B cell (primary cell): ENCODE measurements around the gene MAGI2. TPM values are rescaled to one million over a fixed set of nuclear protein-coding genes. Genes with fewer than 3 reads are reported as not detected.

Experiments used
- ATAC-seq: fragments of 200-7000 bp; cut with Tn5 transposase; one replicate; pipeline ENCODE4 v1.10.0; 2021; ENCODE audit warnings: low read depth, mild to moderate bottlenecking, moderate number of reproducible peaks, moderate library complexity
- CTCF ChIA-PET: fragments of 350-600 bp; sonication (Branson Sonifier 250); formaldehyde crosslinking; loops from one replicate; lab custom pipeline; 2021; ENCODE audit warnings: antibody characterized with exemption, inconsistent platforms; lab: Charles Lee
- POLR2A ChIA-PET: fragments of 350-600 bp; sonication (Branson Sonifier 250); formaldehyde crosslinking; loops from one replicate; lab custom pipeline; 2021; ENCODE audit warnings: antibody characterized with exemption; lab: Charles Lee
- DNase-seq: peaks from one replicate; pipeline ENCODE4 v3.0.0; 2013
- H2AFZ ChIP-seq: 2 replicates; pipeline ENCODE4 v1.6.1; 2012; ENCODE audit warnings: mild to moderate bottlenecking, low read depth, low read length; ENCODE audit not compliant: insufficient read depth, poor library complexity, severe bottlenecking
- H3K27ac ChIP-seq, 2 donors: 1 replicate in 1 of 2; 2 replicates in 1 of 2; pipeline ENCODE4 v1.5.1; 2012 to 2013; ENCODE audit warnings: low read length in 2 of 2, mild to moderate bottlenecking in 2 of 2, moderate library complexity in 1 of 2
- H3K27me3 ChIP-seq, 4 experiments: fragments of 200-600 bp in 1 of 4; sonication (generic) in 1 of 4; replicated peaks in 1 of 4; 1 replicate in 2 of 4; 2 replicates in 2 of 4; pipeline versions ENCODE4 v1.6.1 to v1.7.0; 2013 to 2016; ENCODE audit warnings: low read length in 3 of 4, mild to moderate bottlenecking in 2 of 4, mixed read lengths in 1 of 4, moderate library complexity in 1 of 4; ENCODE audit not compliant: insufficient read depth in 4 of 4, control insufficient read depth in 3 of 4; ENCODE audit errors: control extremely low read depth in 1 of 4
- H3K36me3 ChIP-seq, 2 experiments: replicated peaks in 1 of 2; 1 replicate in 1 of 2; 2 replicates in 1 of 2; pipeline versions ENCODE4 v1.6.1 to v1.7.1; 2013; ENCODE audit warnings: low read length in 1 of 2; ENCODE audit not compliant: insufficient read depth in 2 of 2, control insufficient read depth in 1 of 2; ENCODE audit errors: control extremely low read depth in 1 of 2, extremely low read depth in 1 of 2
- H3K4me1 ChIP-seq, 2 donors: fragments of 200-600 bp in 1 of 2; sonication (generic) in 1 of 2; 1 replicate in 1 of 2; 2 replicates in 1 of 2; pipeline versions ENCODE4 v1.5.1 to v1.6.1; 2013 to 2017; ENCODE audit warnings: low read length in 2 of 2; ENCODE audit not compliant: control insufficient read depth in 2 of 2, insufficient read depth in 2 of 2
- H3K4me2 ChIP-seq: replicated peaks from 2 replicates; pipeline ENCODE3; 2012; ENCODE audit warnings: mild to moderate bottlenecking, low read depth, low read length; ENCODE audit not compliant: poor library complexity, severe bottlenecking
- H3K4me3 ChIP-seq, 5 experiments: fragments of 200-600 bp in 1 of 5; sonication (generic) in 1 of 5; 1 replicate in 3 of 5; 2 replicates in 2 of 5; pipeline versions ENCODE4 v1.5.1 to v1.7.0; 2011 to 2016; ENCODE audit warnings: low read length in 4 of 5, mild to moderate bottlenecking in 4 of 5, low read depth in 2 of 5, control low read depth in 1 of 5, moderate library complexity in 1 of 5; ENCODE audit not compliant: insufficient read depth in 1 of 5; ENCODE audit errors: control extremely low read depth in 1 of 5, extremely low read depth in 1 of 5
- H3K79me2 ChIP-seq: fragments of 200-600 bp; sonication (generic); one replicate; pipeline ENCODE4 v1.6.0; 2016; ENCODE audit warnings: low read length; ENCODE audit not compliant: control insufficient read depth, insufficient read depth
- H3K9ac ChIP-seq: fragments of 200-600 bp; sonication (generic); 2 replicates; pipeline ENCODE4 v1.6.1; 2017; ENCODE audit warnings: mild to moderate bottlenecking, low read length, moderate library complexity
- H3K9me3 ChIP-seq, 3 donors: one replicate each; pipeline versions ENCODE4 v1.6.1 to v1.7.1; 2013; ENCODE audit warnings: low read length in 2 of 3; ENCODE audit not compliant: control insufficient read depth in 2 of 3, insufficient read depth in 1 of 3; ENCODE audit errors: control extremely low read depth in 1 of 3
- H4K20me1 ChIP-seq: 2 replicates; pipeline ENCODE4 v1.6.0; 2012; ENCODE audit warnings: mild to moderate bottlenecking, low read length; ENCODE audit not compliant: insufficient read depth, control insufficient read depth, poor library complexity, severe bottlenecking
- H3K27ac Mint-ChIP-seq: one replicate; pipeline ENCODE4 v1.8.0; 2021; ENCODE audit warnings: mixed read lengths
- H3K27me3 Mint-ChIP-seq: one replicate; pipeline ENCODE4 v1.8.0; 2021; ENCODE audit warnings: mixed read lengths
- H3K4me1 Mint-ChIP-seq: one replicate; pipeline ENCODE4 v1.8.0; 2021; ENCODE audit warnings: mixed read lengths
- H3K4me3 Mint-ChIP-seq: one replicate; pipeline ENCODE4 v1.8.0; 2021; ENCODE audit warnings: mixed read lengths
- H3K9me3 Mint-ChIP-seq: one replicate; pipeline ENCODE4 v1.8.0; 2022; ENCODE audit warnings: mixed read lengths; ENCODE audit not compliant: insufficient read depth
- CTCF ChIP-seq: fragments of 200-600 bp; IDR thresholded peaks from one replicate; pipeline ENCODE4 v1.8.0; 2022; ENCODE audit warnings: antibody characterized with exemption, mild to moderate bottlenecking
- EZH2 ChIP-seq: IDR thresholded peaks from 2 replicates; pipeline ENCODE4 v1.6.1; 2012; ENCODE audit warnings: borderline replicate concordance, low read depth, mild to moderate bottlenecking, moderate library complexity, low read length; ENCODE audit not compliant: insufficient read depth, poor library complexity, severe bottlenecking
- WGBS: methylation state at CpG from one replicate; pipeline ENCODE4 v1.1.5; 2013; ENCODE audit warnings: missing lambda C conversion rate; ENCODE audit not compliant: insufficient coverage; 5-methylcytosine and 5-hydroxymethylcytosine counted together
- intact Hi-C: fragments of 100-400 bp; cut with micrococcal nuclease; formaldehyde crosslinking; loops from one replicate; pipeline ENCODE4 v1.10.0; 2022
- polyA plus RNA-seq: library from polyadenylated mRNA; depleted of rRNA; stranded (reverse); fragments of >200 nt; gene quantifications from 2 replicates; pipeline ENCODE4 v1.2.3, GENCODE V29; 2012
- total RNA-seq, 2 donors: library from RNA; stranded (reverse); fragments of 120-200 nt in 1 of 2; gene quantifications; 1 replicate in 1 of 2; 2 replicates in 1 of 2; pipeline versions ENCODE4 v1.2.3 to v1.2.4, GENCODE V29; 2013 to 2022

MAGI2 gene
- total and polyA plus RNA-seq, 2 donors (not counting 1 experiment from before 2014, with no cell fraction given), result 0.16 to 0.64 TPM

- Histone ChIP-seq H3K4me2 (no peak overlapping the region), H3K4me1 (no peaks in the 10 kb centered on the region), H3K9me3 (no peaks in the 10 kb centered on the region), H3K27ac (no peak overlapping the region), H3K36me3 (no peaks in the 10 kb centered on the region), H3K4me3 (no peak overlapping the region), H3K27me3 (no peaks in the 10 kb centered on the region), H4K20me1 (no peaks in the 10 kb centered on the region), H3K9ac (no peak overlapping the region), H3K79me2 (no peaks in the 10 kb centered on the region), H2AFZ (no peak overlapping the region)
- Mint-ChIP-seq H3K9me3 (peaks cover 3% of the 10 kb centered on the region), H3K27ac (no peak overlapping the region), H3K27me3 (no peaks in the 10 kb centered on the region), H3K4me3 (no peak overlapping the region), H3K4me1 (no peaks in the 10 kb centered on the region)
- ChIA-PET POLR2A (no interaction called here), CTCF (no interaction called here)
- intact Hi-C loops, result no loop called here
- WGBS, result 17% methylated on average over 1 of the region's 5 CpGs
- DNase-seq, result no peak
- TF ChIP-seq EZH2 (no peak), CTCF (no peak)
- ATAC-seq, result no peak
These were observed 929.5 kb downstream of the MAGI2 start for GRCh38 chr7:78523930-78524329.

- no peaks in the 10 kb centered on the region for H3K79me2 ChIP-seq
- ChIA-PET CTCF (no interaction called here), POLR2A (no interaction called here)
- H3K9me3 ChIP-seq, result no peaks in the 10 kb centered on the region
- Mint-ChIP-seq H3K4me3 (no peak overlapping the region), H3K4me1 (no peaks in the 10 kb centered on the region), H3K9me3 (peaks cover 3% of the 10 kb centered on the region), H3K27ac (no peak overlapping the region), H3K27me3 (no peaks in the 10 kb centered on the region)
- no peaks in the 10 kb centered on the region for H4K20me1 ChIP-seq
- H3K27ac ChIP-seq, result no peak overlapping the region
- H3K9ac ChIP-seq, result no peak overlapping the region
- intact Hi-C loops, result no loop called here
- no peak overlapping the region for H2AFZ ChIP-seq
- H3K4me2 ChIP-seq, result no peak overlapping the region
- ATAC-seq (no peak), DNase-seq (no peak)
- TF ChIP-seq EZH2 (no peak), CTCF (no peak)
- H3K4me3 ChIP-seq, result no peak overlapping the region
- no peaks in the 10 kb centered on the region for H3K4me1 ChIP-seq
- no peaks in the 10 kb centered on the region for H3K36me3 ChIP-seq
- WGBS, result 71% methylated on average over 3 of the region's 3 CpGs
- H3K27me3 ChIP-seq, result no peaks in the 10 kb centered on the region
These were observed 931.5 kb downstream of the MAGI2 start for GRCh38 chr7:78521961-78522360.
